HepG2 (cell line): ENCODE results near the gene C14orf119. TPM values are rescaled to one million over a fixed set of nuclear protein-coding genes. Genes with fewer than 3 reads are reported as not detected.

Experiments
- CBX5 ChIP-seq: sonication (generic); formaldehyde crosslinking; IDR thresholded peaks from 2 replicates; pipeline ENCODE4 v1.4.0; 2020; ENCODE audit warnings: missing genetic modification reagents, borderline replicate concordance
- EEA1 ChIP-seq: sonication (generic); formaldehyde crosslinking; IDR thresholded peaks from 2 replicates; pipeline ENCODE4 v1.5.1; 2020; ENCODE audit warnings: mild to moderate bottlenecking, missing genetic modification reagents, borderline replicate concordance
- GABPB1 ChIP-seq: IDR thresholded peaks from 2 replicates; pipeline ENCODE4 v1.6.1; 2016; ENCODE audit warnings: mild to moderate bottlenecking, missing genetic modification reagents, moderate library complexity, missing compliant biosample characterization
- HNF1B ChIP-seq: sonication (generic); formaldehyde crosslinking; IDR thresholded peaks from 2 replicates; pipeline ENCODE4 v1.5.1; 2020; ENCODE audit warnings: mild to moderate bottlenecking, moderate library complexity, missing genetic modification reagents
- PITX1 ChIP-seq: sonication (generic); formaldehyde crosslinking; IDR thresholded peaks from 2 replicates; pipeline ENCODE4 v1.5.1; 2020; ENCODE audit warnings: mild to moderate bottlenecking, missing genetic modification reagents
- RAD21 ChIP-seq: fragments of 450-650 bp; formaldehyde crosslinking; IDR thresholded peaks from 2 replicates; pipeline ENCODE4 v1.5.0; 2020; ENCODE audit warnings: mild to moderate bottlenecking
- SATB2 ChIP-seq: sonication (generic); formaldehyde crosslinking; IDR thresholded peaks from 2 replicates; pipeline ENCODE4 v1.5.0; 2020; ENCODE audit warnings: missing genetic modification reagents
- ZBTB20 ChIP-seq: sonication (generic); formaldehyde crosslinking; IDR thresholded peaks from 2 replicates; pipeline ENCODE4 v1.8.1; 2023; ENCODE audit warnings: missing genetic modification reagents, low read depth, mild to moderate bottlenecking, borderline replicate concordance
- ZBTB44 ChIP-seq: sonication (generic); formaldehyde crosslinking; IDR thresholded peaks from 2 replicates; pipeline ENCODE4 v1.4.0; 2020; ENCODE audit warnings: missing genetic modification reagents
- ZFP36L1 ChIP-seq: sonication (generic); formaldehyde crosslinking; IDR thresholded peaks from 2 replicates; pipeline ENCODE4 v1.8.0; 2022; ENCODE audit warnings: mild to moderate bottlenecking, missing genetic modification reagents, moderate library complexity
- ZNF280B ChIP-seq: sonication (generic); formaldehyde crosslinking; IDR thresholded peaks from 2 replicates; pipeline ENCODE4 v1.5.0; 2020; ENCODE audit warnings: missing genetic modification reagents, mild to moderate bottlenecking, borderline replicate concordance
- ZNF281 ChIP-seq: sonication (generic); formaldehyde crosslinking; IDR thresholded peaks from 2 replicates; pipeline ENCODE4 v1.4.0; 2020; ENCODE audit warnings: missing genetic modification reagents, borderline replicate concordance
- ZNF652 ChIP-seq: IDR thresholded peaks from 2 replicates; pipeline ENCODE4 v1.6.1; 2016; ENCODE audit warnings: low read depth, borderline replicate concordance
- ZNF788 ChIP-seq: sonication (generic); formaldehyde crosslinking; IDR thresholded peaks from 2 replicates; pipeline ENCODE4 v1.5.0; 2020; ENCODE audit warnings: mild to moderate bottlenecking, missing genetic modification reagents, borderline replicate concordance
- ZSCAN21 ChIP-seq: sonication (generic); formaldehyde crosslinking; IDR thresholded peaks from 2 replicates; pipeline ENCODE4 v1.8.0; 2022; ENCODE audit warnings: mild to moderate bottlenecking, missing genetic modification reagents, moderate library complexity, borderline replicate concordance
- ZSCAN5A ChIP-seq: sonication (generic); formaldehyde crosslinking; IDR thresholded peaks from 2 replicates; pipeline ENCODE4 v1.8.0; 2022; ENCODE audit warnings: mild to moderate bottlenecking, missing genetic modification reagents, borderline replicate concordance
- polyA plus RNA-seq, 8 experiments: library from polyadenylated mRNA; depleted of rRNA in 3 of 8; stranded (reverse) in 7 of 8; unstranded in 1 of 8; fragments of >200 nt; fragmentation: Illumina TruSeq in 4 of 8; extraction: Trizol in 4 of 8; gene quantifications; 2 replicates each; pipeline versions ENCODE4 v1.2.1 to v1.2.3, GENCODE V29; 2011 to 2016; ENCODE audit warnings: low read depth in 4 of 8, missing spikeins in 1 of 8, mixed read lengths in 1 of 8; ENCODE audit not compliant: insufficient read depth in 1 of 8
- total RNA-seq, 5 experiments: library from RNA; depleted of rRNA; stranded (reverse); fragments of >200 nt; fragmentation: Illumina TruSeq; extraction: Trizol; gene quantifications; 2 replicates each; pipeline ENCODE4 v1.2.3, GENCODE V29; 2016; ENCODE audit warnings: low read depth in 1 of 5
- TF ChIP-seq, protein P1 (sequence below): IDR thresholded peaks from 2 replicates; pipeline ENCODE4 v1.6.1; 2018; ENCODE audit warnings: missing genetic modification reagents, mild to moderate bottlenecking, missing compliant biosample characterization

The C14orf119 gene
- total and polyA plus RNA-seq, 2 of the 13 experiments (the other 11 are each of a cell fraction or from before 2014, with no cell fraction given), result 117 to 206 TPM

GRCh38 chr14:23052182-23052623 lies 43.1 kb upstream of the C14orf119 start (continued):
- no peak for TF ChIP-seq EEA1 (CRISPR knock-in tag)
- peak; percentile 32; the same call in 1 of the 2 replicates for TF ChIP-seq PITX1
- TF ChIP-seq RAD21, result peak; percentile 97
- no peak for TF ChIP-seq ZFP36L1 (CRISPR knock-in tag)
- TF ChIP-seq GABPB1 (CRISPR knock-in tag), result peak; percentile 48; the same call in 1 of the 2 replicates
- 0 out of 2 replicates have a peak, but pooled peaks have one; percentile 48 for TF ChIP-seq ZSCAN5A (CRISPR knock-in tag)
- TF ChIP-seq ZNF280B, result 0 out of 2 replicates have a peak, but pooled peaks have one; percentile 23
- TF ChIP-seq ZSCAN21, result peak; percentile 23; the same call in 1 of the 2 replicates
- no peak for TF ChIP-seq ZNF652
- TF ChIP-seq CBX5 (CRISPR knock-in tag), result 0 out of 2 replicates have a peak, but pooled peaks have one; percentile 16
- TF ChIP-seq, protein P1, sequence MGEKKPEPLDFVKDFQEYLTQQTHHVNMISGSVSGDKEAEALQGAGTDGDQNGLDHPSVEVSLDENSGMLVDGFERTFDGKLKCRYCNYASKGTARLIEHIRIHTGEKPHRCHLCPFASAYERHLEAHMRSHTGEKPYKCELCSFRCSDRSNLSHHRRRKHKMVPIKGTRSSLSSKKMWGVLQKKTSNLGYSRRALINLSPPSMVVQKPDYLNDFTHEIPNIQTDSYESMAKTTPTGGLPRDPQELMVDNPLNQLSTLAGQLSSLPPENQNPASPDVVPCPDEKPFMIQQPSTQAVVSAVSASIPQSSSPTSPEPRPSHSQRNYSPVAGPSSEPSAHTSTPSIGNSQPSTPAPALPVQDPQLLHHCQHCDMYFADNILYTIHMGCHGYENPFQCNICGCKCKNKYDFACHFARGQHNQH (CRISPR knock-in tag), result no peak
- TF ChIP-seq HNF1B, result 0 out of 2 replicates have a peak, but pooled peaks have one; percentile 65
- no peak for TF ChIP-seq SATB2 (CRISPR knock-in tag)
- TF ChIP-seq ZNF788, result peak; percentile 78; the same call in 1 of the 2 replicates
- peak; percentile 82; the same call in 1 of the 2 replicates for TF ChIP-seq ZNF281
- TF ChIP-seq ZBTB44, result 0 out of 2 replicates have a peak, but pooled peaks have one; percentile 21
- TF ChIP-seq ZBTB20, result peak; percentile 82; the same call in 1 of the 2 replicates
